Transverse colon (tissue), 3 donors: ENCODE data around the gene ZNF664.

Experiments
- POLR2A ChIP-seq: fragments of 450-650 bp; IDR thresholded peaks from one replicate; pipeline ENCODE4 v1.6.1; 2016; ENCODE audit warnings: antibody characterized with exemption, mild to moderate bottlenecking, moderate library complexity
- POLR2AphosphoS5 ChIP-seq, 3 donors: sonication (generic); formaldehyde crosslinking; IDR thresholded peaks; one replicate each; pipeline ENCODE4 v1.6.1; 2016; ENCODE audit warnings: antibody characterized with exemption in 3 of 3

GRCh38 chr12:124000111-124000510, 27.1 kb downstream of the ZNF664 start:
- no peak for TF ChIP-seq POLR2A
- TF ChIP-seq POLR2AphosphoS5 (IDR thresholded peaks at IDR 0.05) = no peak
